Activated CD8-positive, alpha-beta memory T cell treated with anti-CD3 and anti-CD28 coated beads, Interleukin-2, amount 50 U/mL, for 48 hours (primary cell): ENCODE measurements around the gene SYN1.

ENCODE experiments used
- DNase-seq: peaks from one replicate; pipeline ENCODE4 v3.0.0-alpha.2; 2020

The SYN1 gene

GRCh38 chrX:47593522-47593921 is 26.1 kb downstream of the SYN1 start:
- no peak for DNase-seq

GRCh38 chrX:47590984-47591383 is 28.7 kb downstream of the SYN1 start:
- DNase-seq = no peak

- no peak for DNase-seq
Measured at GRCh38 chrX:47587906-47588735, 31.5 kb downstream of the SYN1 start.

GRCh38 chrX:47587091-47587891 is 32.4 kb downstream of the SYN1 start:
- no peak for DNase-seq

DNA sequence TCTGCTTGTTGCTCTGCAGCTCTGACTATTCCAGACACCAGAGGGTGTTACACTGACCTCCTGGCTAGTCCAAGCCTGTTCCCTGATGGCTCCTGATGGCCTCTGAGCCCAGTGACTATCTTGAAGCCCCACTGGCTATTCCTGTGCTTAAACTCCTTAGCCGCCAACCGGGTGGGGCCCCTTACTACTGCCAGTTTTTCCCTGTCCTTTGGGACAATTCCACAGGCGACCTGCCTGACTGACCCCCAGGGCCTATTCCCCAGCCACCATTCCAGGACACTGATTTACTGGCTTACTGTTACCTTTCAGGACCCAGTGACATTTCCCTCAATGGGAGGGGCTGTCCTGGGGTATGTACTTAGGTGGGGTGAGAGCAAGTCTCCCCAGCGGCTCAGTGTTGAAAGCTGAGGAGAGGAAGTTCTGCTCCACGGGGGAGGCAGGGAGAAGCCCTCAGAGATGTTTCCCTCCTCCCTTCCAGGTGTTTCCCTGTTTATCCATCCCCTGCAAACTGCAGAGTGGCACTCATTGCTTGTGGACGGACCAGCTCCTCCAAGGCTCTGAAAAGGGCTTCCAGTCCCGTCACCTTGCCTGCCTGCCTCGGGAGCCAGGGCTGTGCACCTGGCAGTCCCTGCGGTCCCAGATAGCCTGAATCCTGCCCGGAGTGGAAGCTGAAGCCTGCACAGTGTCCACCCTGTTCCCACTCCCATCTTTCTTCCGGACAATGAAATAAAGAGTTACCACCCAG is 33.4 kb downstream of the SYN1 start:
- no peak for DNase-seq

DNA sequence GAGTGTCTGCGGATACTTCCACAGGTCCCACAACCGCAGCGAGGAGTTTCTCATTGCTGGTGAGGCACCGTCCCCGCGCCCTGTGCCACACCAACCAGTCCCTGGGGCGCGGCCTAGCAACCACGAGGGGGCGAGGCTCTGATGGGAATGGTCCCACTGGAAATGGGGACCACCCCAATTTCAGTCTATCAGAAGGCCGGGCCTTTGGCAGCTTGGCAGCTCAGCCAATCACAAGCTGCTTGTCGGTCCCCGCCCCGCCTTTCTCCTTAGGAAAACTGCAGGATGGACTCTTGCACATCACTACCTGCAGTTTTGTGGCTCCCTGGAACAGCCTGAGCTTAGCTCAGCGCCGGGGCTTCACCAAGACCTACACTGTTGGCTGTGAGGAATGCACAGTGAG is 34.4 kb downstream of the SYN1 start:
- no peak for DNase-seq

DNA sequence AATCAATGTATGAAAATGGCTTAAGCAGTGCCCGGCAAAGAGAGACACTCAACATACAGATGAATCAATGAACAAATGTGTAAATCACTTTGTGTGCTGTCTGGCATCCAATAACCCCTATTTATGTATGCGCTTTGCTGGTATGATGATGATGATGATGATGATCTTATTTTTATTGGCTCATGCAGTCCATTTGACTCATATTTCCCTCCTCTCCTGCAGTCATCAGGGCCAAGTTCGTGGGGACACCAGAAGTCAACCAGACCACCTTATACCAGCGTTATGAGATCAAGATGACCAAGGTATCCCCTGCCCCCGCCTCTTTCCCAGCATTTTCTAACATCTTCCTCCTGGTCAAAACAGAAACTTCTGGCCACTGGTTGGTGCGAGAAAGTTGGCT is 34.9 kb downstream of the SYN1 start:
- no peak for DNase-seq

DNA sequence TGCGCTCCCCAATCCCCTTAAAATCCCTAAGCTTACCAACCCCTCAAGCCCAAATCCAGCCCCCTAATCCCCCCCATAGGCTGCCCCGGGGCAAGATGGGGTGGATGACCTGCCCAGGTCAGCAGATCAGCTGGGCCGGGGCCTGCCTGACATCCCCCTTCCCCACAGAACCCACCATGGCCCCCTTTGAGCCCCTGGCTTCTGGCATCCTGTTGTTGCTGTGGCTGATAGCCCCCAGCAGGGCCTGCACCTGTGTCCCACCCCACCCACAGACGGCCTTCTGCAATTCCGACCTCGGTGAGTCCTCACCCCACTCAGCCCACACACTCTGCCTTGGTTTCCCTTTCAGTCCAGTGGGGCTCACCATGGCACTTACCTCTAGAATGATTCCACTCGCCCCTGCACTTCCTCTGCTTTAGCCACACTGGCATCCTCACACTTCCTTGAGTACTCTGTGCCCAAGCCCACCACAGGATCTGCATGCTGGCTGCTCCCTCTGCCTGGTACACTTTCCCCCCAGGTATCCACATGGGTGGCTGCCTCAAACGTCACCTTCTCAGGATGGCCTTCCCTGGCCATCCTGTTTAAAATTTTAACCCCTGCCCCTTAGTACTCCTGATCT is 36.3 kb downstream of the SYN1 start:
- no peak for DNase-seq

DNA sequence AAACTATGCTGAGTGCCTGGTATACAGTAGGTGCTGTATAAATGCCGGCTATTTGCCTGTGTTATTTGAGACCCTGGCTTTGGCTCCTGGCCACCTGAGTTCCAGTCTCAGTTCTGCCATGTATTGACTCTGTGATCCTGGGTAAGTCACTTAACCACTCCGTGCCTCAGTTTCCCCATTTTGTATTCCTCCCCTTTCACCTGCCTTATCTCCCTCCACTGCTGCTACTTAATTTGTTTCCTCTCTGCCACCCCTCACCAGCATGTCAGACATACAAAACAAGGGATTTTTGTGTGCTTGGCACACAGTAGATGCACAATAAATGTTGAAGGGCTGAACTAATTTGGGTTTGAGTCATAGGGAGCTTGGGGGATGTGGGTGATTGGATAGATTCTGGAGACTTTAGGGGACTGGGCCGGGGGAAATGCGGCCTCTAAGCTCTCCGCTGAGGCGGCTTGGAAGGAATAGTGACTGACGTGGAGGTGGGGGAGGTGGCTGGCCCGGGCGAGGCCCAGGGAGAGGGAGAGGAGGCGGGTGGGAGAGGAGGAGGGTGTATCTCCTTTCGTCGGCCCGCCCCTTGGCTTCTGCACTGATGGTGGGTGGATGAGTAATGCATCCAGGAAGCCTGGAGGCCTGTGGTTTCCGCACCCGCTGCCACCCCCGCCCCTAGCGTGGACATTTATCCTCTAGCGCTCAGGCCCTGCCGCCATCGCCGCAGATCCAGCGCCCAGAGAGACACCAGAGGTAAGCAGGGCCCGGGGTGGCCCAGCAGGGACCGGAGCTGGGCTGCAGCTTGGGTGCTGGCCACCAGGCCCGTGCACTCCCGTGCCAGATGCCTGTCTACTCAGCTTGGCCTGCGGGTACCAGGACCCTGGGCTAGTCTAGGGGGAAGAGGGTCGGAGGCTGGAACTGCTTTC is 37.7 kb downstream of the SYN1 start, which contains the start of gene TIMP1:
TSS of gene TIMP1 (plus strand) at position 706 of the 917 bp plus-strand sequence. CDS start 980 bp downstream, outside the sequence.
- peak; percentile 84 for DNase-seq

GRCh38 chrX:47579537-47579936 is 40.1 kb downstream of the SYN1 start:
- DNase-seq = no peak

- DNase-seq = no peak
Measured at GRCh38 chrX:47578692-47579091, 41.0 kb downstream of the SYN1 start.

GRCh38 chrX:47577901-47578300 is 41.8 kb downstream of the SYN1 start:
- DNase-seq = no peak

GRCh38 chrX:47577424-47577823 is 42.2 kb downstream of the SYN1 start:
- DNase-seq = no peak

DNA sequence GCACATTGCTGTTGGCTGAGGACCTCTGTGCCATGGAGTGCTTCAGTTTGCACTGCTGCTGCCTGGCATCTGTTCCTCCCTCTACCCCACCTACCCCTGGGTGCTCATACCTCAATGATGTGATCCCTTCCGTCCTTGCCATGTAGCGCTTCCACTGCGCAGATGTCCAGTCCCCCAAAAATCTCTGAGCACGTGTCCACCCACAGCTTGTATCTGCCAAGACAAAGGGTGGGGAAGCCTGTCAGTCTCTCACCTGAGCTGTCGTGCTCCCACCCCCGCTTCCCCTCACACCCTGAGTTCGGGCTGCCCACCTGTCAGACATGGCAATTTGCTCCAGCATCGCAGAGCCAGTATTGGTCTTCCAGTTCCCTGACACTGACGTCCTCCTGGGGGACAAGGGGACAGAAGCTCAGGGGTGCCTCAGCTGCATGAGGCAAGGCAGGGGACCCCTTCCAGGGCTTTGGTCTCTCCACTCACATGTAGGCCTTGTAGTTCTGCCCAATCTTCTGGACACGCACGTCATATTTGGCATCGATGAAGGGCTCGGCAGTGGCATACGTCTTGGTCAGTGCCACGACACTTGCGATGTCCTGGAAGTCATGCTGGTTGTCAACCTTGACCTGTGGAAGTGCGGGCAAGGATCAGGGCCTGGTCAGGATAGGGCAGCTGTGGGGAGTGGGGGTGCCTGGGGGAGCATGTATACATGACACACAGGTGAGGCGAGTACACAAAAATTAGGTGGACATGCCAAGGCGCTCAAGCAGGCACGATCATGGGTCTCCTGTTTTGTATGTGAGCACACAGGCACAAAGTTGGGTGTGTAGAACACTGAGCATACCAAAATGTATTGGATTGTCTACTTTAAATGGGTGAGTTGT is 43.4 kb downstream of the SYN1 start:
- no peak for DNase-seq

- DNase-seq = no peak
Measured at GRCh38 chrX:47574547-47575301, 44.9 kb downstream of the SYN1 start.

DNA sequence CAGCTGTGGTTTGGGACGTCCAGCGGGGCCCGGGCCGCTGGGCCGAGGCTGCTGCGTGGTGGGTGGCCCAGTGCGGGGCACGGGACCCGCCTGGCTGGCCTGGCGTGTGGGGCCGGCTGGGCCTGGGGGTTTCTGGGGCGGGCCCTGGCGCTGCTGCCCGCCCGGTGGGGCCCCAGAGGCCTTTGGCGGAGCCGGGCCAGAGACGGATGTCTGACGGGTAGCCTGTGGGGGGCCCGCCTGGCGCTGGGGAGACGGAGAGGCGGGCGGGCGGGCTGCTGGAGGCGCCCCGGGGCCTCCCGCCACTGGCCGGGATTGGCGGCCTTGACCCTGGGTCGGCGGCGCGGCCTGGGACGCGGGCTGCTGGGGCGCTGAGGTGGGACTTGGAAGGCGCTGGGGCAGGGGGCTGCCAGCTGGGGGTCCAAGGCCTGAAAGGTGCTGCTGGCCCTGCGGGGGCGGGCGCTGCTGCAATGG is 45.5 kb downstream of the SYN1 start:
- DNase-seq = no peak

DNA sequence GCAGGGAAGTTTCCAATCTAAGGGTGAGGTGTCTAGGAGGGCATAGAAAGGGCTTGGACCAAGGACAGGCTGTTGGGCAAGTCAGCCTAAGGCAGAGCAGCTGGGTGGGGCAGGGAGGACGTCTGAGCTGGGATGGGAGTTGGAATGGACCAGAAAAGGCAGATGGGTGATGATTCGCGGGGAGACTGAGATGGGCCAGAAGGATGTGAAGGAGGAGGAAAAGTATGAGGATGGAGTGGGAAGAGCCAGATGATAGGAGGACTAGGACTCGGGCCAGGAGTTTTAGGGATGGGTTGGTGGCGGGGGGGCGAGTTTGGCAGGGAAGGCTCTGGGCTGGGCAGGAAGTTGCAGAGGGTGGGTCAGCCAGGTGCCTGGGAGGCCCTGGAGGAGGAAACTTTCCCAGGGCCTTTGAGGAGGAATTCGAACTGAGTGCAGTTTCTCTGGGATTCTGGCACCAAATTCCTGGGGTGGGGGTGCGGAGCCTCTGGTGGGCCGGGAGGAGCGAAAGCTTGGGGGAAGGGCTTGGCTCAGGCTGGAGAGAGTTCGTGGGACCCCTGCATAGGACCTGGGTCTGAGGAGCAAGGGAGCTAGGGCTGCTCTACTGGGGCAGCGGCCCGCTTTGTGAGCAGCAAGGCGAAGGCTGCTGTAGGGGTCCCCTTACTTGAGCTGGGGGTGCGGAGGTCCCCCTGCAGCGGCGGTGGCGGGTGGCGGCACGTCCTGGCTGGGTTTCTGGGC is 46.1 kb downstream of the SYN1 start:
- DNase-seq = no peak

DNA sequence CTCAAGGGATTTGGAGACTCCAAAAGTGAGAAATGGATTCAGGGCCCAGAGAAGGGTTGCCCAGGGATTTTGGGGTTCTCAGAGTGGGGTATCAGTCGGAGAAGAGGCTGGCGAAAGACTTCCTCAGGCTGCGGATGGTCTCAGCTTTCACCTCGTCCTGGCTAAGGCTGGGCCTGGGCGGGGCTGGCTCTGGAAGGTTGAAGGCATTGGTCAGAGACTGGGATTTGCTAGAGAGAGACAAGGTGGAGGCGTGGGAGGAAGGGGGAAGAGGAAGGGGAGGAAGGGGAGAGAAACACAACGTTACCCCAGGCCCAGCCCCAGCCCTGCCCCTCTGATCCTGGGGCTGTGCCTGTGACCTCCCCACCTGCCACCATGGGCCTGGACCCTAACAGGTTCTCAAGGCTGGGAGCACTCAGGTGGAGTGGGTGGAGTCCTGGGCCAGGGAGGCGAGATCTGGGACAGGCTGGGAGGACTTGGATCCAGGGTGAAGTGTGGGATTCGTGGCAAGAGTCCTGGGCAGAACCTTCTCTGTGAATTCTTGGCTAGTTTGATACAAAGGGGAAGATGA is 46.8 kb downstream of the SYN1 start:
- no peak for DNase-seq

DNA sequence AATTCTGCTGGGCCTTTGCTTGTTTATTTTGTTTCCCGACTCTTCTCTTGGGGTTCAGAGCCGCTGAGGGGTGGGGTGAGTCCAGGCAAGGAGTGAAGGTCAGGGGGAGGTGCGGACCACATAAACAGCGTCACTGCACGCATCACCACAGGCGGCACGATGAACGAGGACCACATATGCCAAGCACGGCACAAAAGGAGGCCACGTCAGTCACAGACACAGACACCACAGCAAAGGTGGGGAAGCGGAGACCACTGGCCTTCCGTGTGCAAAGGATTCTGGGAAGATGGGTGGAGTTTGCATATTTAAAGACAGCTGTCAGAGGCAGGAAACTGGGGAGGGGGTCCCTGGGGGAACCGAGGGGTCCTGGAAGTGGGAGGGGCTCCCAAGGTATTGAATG is 47.8 kb downstream of the SYN1 start:
- no peak for DNase-seq
